HEK293T (cell line): ENCODE results near the gene ZNF556.

ENCODE experiments used
- CTCF ChIA-PET: fragments of 350-600 bp; formaldehyde crosslinking; extraction: SDS; loops from one replicate; lab custom pipeline; 2021; ENCODE audit warnings: antibody characterized with exemption, inconsistent platforms; lab: Yijun Ruan, JAX
- POLR2A ChIA-PET: fragments of 350-600 bp; formaldehyde crosslinking; extraction: SDS; loops from one replicate; lab custom pipeline; 2020; ENCODE audit warnings: antibody characterized with exemption, inconsistent platforms; lab: Yijun Ruan, JAX
- DNase-seq: peaks from one replicate; pipeline ENCODE4 v3.0.0; 2012; ENCODE audit warnings: mixed read lengths; ENCODE audit errors: extremely low spot score
- ARNT ChIP-seq: fragments of 450-650 bp; IDR thresholded peaks from 2 replicates; pipeline ENCODE4 v1.6.1; 2017; ENCODE audit warnings: mild to moderate bottlenecking
- BHLHE40 ChIP-seq: fragments of 450-650 bp; IDR thresholded peaks from 2 replicates; pipeline ENCODE4 v1.6.1; 2016; ENCODE audit warnings: mild to moderate bottlenecking, moderate library complexity, borderline replicate concordance
- CTBP1 ChIP-seq: fragments of 450-650 bp; IDR thresholded peaks from 2 replicates; pipeline ENCODE4 v1.6.1; 2016; ENCODE audit warnings: borderline replicate concordance
- ELF4 ChIP-seq: fragments of 450-650 bp; IDR thresholded peaks from 2 replicates; pipeline ENCODE4 v1.6.1; 2017; ENCODE audit warnings: antibody characterized with exemption
- FOXA1 ChIP-seq: fragments of 450-650 bp; IDR thresholded peaks from 2 replicates; pipeline ENCODE4 v1.6.1; 2016; ENCODE audit warnings: mild to moderate bottlenecking
- FOXK2 ChIP-seq: fragments of 450-650 bp; IDR thresholded peaks from 2 replicates; pipeline ENCODE4 v1.6.1; 2016; ENCODE audit warnings: mild to moderate bottlenecking
- FOXM1 ChIP-seq: fragments of 450-650 bp; IDR thresholded peaks from 2 replicates; pipeline ENCODE4 v1.6.1; 2017; ENCODE audit warnings: mild to moderate bottlenecking, borderline replicate concordance
- HDGF ChIP-seq: fragments of 450-650 bp; IDR thresholded peaks from 2 replicates; pipeline ENCODE4 v1.6.1; 2017; ENCODE audit warnings: antibody characterized with exemption, borderline replicate concordance
- L3MBTL2 ChIP-seq: fragments of 450-650 bp; conservative IDR thresholded peaks from 2 replicates; pipeline ENCODE4 v1.6.1; 2016; ENCODE audit warnings: mild to moderate bottlenecking
- LEF1 ChIP-seq: fragments of 450-650 bp; IDR thresholded peaks from 2 replicates; pipeline ENCODE4 v1.6.1; 2017; ENCODE audit warnings: mild to moderate bottlenecking, borderline replicate concordance
- NFRKB ChIP-seq: fragments of 450-650 bp; IDR thresholded peaks from 2 replicates; pipeline ENCODE4 v1.6.1; 2016; ENCODE audit warnings: mild to moderate bottlenecking, moderate library complexity
- PKNOX1 ChIP-seq: fragments of 450-650 bp; IDR thresholded peaks from 2 replicates; pipeline ENCODE4 v1.6.1; 2016
- SP1 ChIP-seq: fragments of 450-650 bp; IDR thresholded peaks from 2 replicates; pipeline ENCODE4 v1.6.1; 2017
- SUZ12 ChIP-seq: fragments of 450-650 bp; IDR thresholded peaks from 2 replicates; pipeline ENCODE4 v1.6.1; 2016; ENCODE audit warnings: mild to moderate bottlenecking
- TARDBP ChIP-seq: fragments of 450-650 bp; IDR thresholded peaks from 2 replicates; pipeline ENCODE4 v1.6.1; 2016
- ZNF384 ChIP-seq: fragments of 450-650 bp; IDR thresholded peaks from 2 replicates; pipeline ENCODE4 v1.6.1; 2016

ZNF556 gene

GRCh38 chr19:2850256-2850925, 16.7 kb upstream of the ZNF556 start:
- TF ChIP-seq BHLHE40 (no peak), FOXA1 (no peak), ARNT (no peak)
- ChIA-PET POLR2A (no interaction called here), CTCF (no interaction called here)
- DNase-seq: no peak

- CTCF ChIA-PET: no interaction called here
- TF ChIP-seq L3MBTL2: no peak
- TF ChIP-seq ARNT: no peak
- TF ChIP-seq FOXM1: no peak
- TF ChIP-seq BHLHE40: no peak
- no peak for TF ChIP-seq FOXK2
- no peak for TF ChIP-seq LEF1
- TF ChIP-seq PKNOX1: no peak
- TF ChIP-seq NFRKB: no peak
- TF ChIP-seq SP1: no peak
- TF ChIP-seq ZNF384: no peak
- TF ChIP-seq SUZ12: no peak
- TF ChIP-seq CTBP1: no peak
- TF ChIP-seq HDGF: no peak
- TF ChIP-seq TARDBP: no peak
- POLR2A ChIA-PET: no interaction called here
- no peak for DNase-seq
These were observed 14.5 kb upstream of the ZNF556 start for GRCh38 chr19:2852598-2852997.

- TF ChIP-seq SUZ12 (no peak), ARNT (no peak), CTBP1 (no peak), FOXK2 (no peak), FOXM1 (no peak), PKNOX1 (no peak)
- ChIA-PET CTCF (no interaction called here), POLR2A (no interaction called here)
- no peak for DNase-seq
These were observed 14.0 kb upstream of the ZNF556 start for GRCh38 chr19:2853015-2853606.

GRCh38 chr19:2854849-2855248, 12.3 kb upstream of the ZNF556 start:
- no peak for DNase-seq
- ChIA-PET CTCF (no interaction called here), POLR2A (no interaction called here)
- no peak for TF ChIP-seq NFRKB
- no peak for TF ChIP-seq SP1
- no peak for TF ChIP-seq L3MBTL2
- TF ChIP-seq HDGF: no peak
- TF ChIP-seq LEF1: no peak
- TF ChIP-seq BHLHE40: no peak
- TF ChIP-seq PKNOX1: no peak
- TF ChIP-seq FOXA1: no peak
- TF ChIP-seq CTBP1: no peak
- no peak for TF ChIP-seq FOXM1
- no peak for TF ChIP-seq ARNT
- no peak for TF ChIP-seq TARDBP
- TF ChIP-seq ELF4: no peak

- ChIA-PET CTCF (no interaction called here), POLR2A (no interaction called here)
These were observed 10.6 kb upstream of the ZNF556 start for GRCh38 chr19:2856457-2857050.

More at GRCh38 chr19:2856457-2857050, 10.6 kb upstream of the ZNF556 start:
- no peak for DNase-seq
- TF ChIP-seq BHLHE40 (no peak), L3MBTL2 (no peak), TARDBP (no peak), ELF4 (no peak), SP1 (no peak), ARNT (no peak), PKNOX1 (no peak), FOXK2 (no peak), CTBP1 (no peak), FOXM1 (no peak), LEF1 (no peak), ZNF384 (no peak), FOXA1 (no peak), SUZ12 (no peak), NFRKB (no peak), HDGF (no peak)
